Tibial artery (tissue), 4 donors: ENCODE results near the gene AMOTL2.

Source experiments
- DNase-seq, 2 donors: peaks; one replicate each; pipeline ENCODE4 v3.0.0-alpha.2; 2019
- H3K27ac ChIP-seq, 2 donors: fragments of 200-600 bp; sonication (generic) in 1 of 2; 1 replicate in 1 of 2; 2 replicates in 1 of 2; pipeline ENCODE4 v1.5.1; 2018 to 2019; ENCODE audit warnings: mild to moderate bottlenecking in 1 of 2
- H3K27me3 ChIP-seq, 2 donors: fragments of 200-600 bp; sonication (generic) in 1 of 2; one replicate each; pipeline versions ENCODE4 v1.5.1 to v1.6.0; 2016 to 2019
- H3K36me3 ChIP-seq, 3 donors: fragments of 200-600 bp; sonication (generic) in 2 of 3; one replicate each; pipeline ENCODE4 v1.5.1; 2016 to 2019; ENCODE audit warnings: mild to moderate bottlenecking in 2 of 3
- H3K4me1 ChIP-seq, 4 donors: fragments of 200-600 bp; sonication (generic) in 2 of 4; 1 replicate in 3 of 4; 2 replicates in 1 of 4; pipeline ENCODE4 v1.5.1; 2016 to 2019
- H3K4me3 ChIP-seq, 2 donors: fragments of 200-600 bp; sonication (generic) in 1 of 2; 1 replicate in 1 of 2; 2 replicates in 1 of 2; pipeline ENCODE4 v1.5.1; 2018 to 2019; ENCODE audit warnings: mild to moderate bottlenecking in 2 of 2
- H3K9me3 ChIP-seq, 3 donors: fragments of 200-600 bp; sonication (generic) in 1 of 3; one replicate each; pipeline ENCODE4 v1.5.1; 2016 to 2019
- intact Hi-C: fragments of 100-400 bp; cut with DNase I; formaldehyde crosslinking; loops from one replicate; pipeline ENCODE4 v1.15.0; 2023; ENCODE audit warnings: low total_unique reads
- TF ChIP-seq, protein P1 (sequence below), 2 experiments: fragments of 200-600 bp in 1 of 2; fragments of 450-650 bp in 1 of 2; IDR thresholded peaks; one replicate each; pipeline ENCODE4 v1.5.1; 2017 to 2019; ENCODE audit warnings: antibody characterized with exemption in 2 of 2, mild to moderate bottlenecking in 1 of 2, moderate library complexity in 1 of 2

AMOTL2 gene

DNA sequence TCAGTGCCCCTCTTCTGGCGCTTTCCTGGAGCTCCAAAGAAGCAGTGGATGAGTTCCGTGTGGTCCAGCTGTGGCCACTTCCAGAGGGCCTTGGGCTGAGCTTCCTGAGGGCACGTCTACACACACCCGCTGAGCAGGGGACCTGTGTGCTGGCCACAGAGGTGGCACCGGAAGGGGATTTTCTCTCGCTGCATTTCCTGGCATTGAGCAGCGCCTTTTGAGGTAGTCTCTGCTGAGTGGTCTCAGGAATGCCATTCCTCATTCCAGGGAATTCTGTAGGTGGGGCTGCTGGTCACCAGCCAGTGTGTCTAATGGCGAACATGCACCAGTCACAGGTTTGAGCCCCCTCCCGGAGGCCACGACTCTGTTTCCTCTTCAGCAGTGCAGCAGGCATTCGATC, 48.1 kb downstream of the AMOTL2 start:
- DNase-seq, result no peak
- peaks cover 5 to 68% (median 56%) of the 10 kb centered on the region in 4 donors for H3K4me1 ChIP-seq
- H3K4me3 ChIP-seq, result no peak overlapping the region
- H3K36me3 ChIP-seq, result no peaks in the 10 kb centered on the region
- no peaks in the 10 kb centered on the region for H3K27me3 ChIP-seq
- TF ChIP-seq, protein P1, sequence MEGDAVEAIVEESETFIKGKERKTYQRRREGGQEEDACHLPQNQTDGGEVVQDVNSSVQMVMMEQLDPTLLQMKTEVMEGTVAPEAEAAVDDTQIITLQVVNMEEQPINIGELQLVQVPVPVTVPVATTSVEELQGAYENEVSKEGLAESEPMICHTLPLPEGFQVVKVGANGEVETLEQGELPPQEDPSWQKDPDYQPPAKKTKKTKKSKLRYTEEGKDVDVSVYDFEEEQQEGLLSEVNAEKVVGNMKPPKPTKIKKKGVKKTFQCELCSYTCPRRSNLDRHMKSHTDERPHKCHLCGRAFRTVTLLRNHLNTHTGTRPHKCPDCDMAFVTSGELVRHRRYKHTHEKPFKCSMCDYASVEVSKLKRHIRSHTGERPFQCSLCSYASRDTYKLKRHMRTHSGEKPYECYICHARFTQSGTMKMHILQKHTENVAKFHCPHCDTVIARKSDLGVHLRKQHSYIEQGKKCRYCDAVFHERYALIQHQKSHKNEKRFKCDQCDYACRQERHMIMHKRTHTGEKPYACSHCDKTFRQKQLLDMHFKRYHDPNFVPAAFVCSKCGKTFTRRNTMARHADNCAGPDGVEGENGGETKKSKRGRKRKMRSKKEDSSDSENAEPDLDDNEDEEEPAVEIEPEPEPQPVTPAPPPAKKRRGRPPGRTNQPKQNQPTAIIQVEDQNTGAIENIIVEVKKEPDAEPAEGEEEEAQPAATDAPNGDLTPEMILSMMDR (IDR thresholded peaks at IDR 0.05), result no peak
- H3K27ac ChIP-seq, result peak overlapping the region; percentile 90 to 93
- H3K9me3 ChIP-seq, result no peaks in the 10 kb centered on the region
- intact Hi-C loops, result loop anchor here (5.0 kb wide), 1 partner anchor 36 kb away; no protein-coding TSS in a partner anchor

DNA sequence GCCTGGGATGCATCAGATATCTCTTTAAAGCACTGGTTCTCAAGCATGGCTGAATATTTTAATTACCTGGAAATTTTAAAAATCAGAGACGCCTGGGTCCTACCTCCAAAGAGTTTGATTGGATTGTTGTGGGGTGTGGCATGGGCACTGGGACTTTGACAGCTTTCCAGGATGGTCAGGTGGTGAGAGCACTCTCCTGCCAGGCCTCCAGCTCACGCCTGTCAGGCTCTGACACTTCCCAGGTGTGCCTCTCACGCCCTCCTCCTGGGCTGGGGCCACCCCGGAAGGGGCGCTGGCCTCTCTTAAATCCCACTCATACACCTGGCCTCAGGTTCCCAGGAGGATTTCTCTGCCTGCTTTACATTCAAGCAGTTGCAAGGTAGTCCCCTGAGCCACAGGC, 48.5 kb downstream of the AMOTL2 start:
- no peak for DNase-seq
- peak overlapping the region; percentile 90 to 93 for H3K27ac ChIP-seq
- no peaks in the 10 kb centered on the region for H3K9me3 ChIP-seq
- no peaks in the 10 kb centered on the region for H3K27me3 ChIP-seq
- no peak overlapping the region for H3K4me3 ChIP-seq
- H3K4me1 ChIP-seq, result peaks cover 4 to 63% (median 52%) of the 10 kb centered on the region in 4 donors
- no peaks in the 10 kb centered on the region for H3K36me3 ChIP-seq
- TF ChIP-seq, protein P1 (IDR thresholded peaks at IDR 0.05), result no peak
- intact Hi-C loops, result loop anchor here (5.0 kb wide), 1 partner anchor 37 kb away; no protein-coding TSS in a partner anchor

DNA sequence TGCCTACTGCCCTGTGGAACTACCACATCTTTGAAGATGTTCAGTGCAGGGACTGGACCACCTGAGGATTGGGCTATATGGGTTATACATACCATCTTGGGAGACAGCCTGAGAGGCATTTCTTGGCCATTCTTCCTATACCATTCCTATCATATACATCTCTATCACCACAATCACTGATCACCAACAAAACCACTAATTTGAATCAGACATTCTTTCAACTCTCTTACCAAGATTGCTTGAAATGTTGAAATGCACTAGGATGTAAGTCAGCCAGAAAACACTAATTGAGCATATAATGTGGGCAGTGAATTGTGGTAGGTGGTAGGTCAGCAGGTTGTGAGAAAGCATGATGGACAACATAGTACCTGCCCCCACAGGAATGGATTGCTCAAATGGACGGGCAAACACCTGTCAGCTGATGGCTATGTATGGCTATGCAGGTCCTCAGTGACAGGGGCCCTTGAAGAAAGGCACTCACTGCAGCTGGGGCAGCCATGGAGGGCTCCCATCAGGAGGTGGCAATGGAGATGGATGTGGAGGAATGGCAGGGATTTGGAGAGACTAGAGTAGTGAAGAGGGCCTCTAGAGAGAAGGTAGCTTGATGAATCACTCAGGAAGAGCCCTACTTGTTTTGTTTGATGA, 49.1 kb downstream of the AMOTL2 start:
- Histone ChIP-seq H3K4me1 (peaks cover 4 to 58% (median 47%) of the 10 kb centered on the region in 4 donors), H3K36me3 (no peaks in the 10 kb centered on the region), H3K27me3 (no peaks in the 10 kb centered on the region), H3K9me3 (no peaks in the 10 kb centered on the region), H3K4me3 (no peak overlapping the region), H3K27ac (peak overlapping the region; percentile 90 to 93)
- DNase-seq, result no peak
- intact Hi-C loops, result loop anchor here (5.0 kb wide), 1 partner anchor 37 kb away; no protein-coding TSS in a partner anchor
- TF ChIP-seq, protein P1 (IDR thresholded peaks at IDR 0.05), result no peak

DNA sequence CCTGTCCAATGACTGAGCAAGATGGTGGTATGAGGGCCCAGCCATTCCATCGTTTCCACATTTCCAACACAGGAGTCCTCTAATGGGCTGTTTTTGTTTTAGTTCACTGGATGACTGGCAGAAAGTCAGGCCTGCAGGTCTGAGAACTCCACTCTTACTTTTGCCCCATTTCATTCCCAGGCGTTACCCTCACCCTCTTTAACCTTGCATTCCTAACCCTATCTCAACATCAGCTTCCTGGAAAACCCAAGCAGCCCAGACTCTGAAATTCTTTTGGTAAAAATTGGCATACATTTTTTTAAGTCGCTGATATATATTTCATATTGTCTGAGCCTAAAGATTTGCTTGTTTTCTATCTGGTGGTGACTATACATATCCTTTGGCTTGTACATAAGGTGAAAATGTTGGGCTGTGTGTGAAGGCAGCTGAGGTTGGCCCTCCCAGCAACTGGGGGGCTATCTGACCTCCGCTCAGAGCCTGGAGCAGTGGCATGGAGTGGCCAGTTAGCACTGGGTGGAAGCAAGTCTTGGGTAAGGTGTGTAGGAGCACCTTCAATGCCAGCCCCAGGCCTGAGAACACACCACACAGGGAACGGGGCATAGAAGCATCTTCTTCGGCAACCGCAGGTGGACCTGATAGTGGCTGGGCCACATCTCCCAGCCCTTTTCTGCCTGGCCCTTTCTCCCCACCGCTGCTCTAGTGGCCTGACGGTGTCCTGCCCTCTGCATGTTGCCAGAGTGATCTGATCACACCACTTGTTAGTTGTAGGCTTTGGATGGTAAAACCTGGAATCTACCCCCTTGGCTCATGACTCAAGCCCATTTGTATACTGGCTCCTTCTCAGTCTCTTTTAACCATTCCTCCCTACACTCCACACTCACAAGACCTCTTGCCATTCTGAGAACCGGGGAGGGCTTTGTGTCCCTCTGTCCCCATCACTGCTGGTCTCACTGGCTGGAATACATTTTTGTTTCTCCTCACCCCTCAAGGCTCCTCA, 50.0 kb downstream of the AMOTL2 start:
- intact Hi-C loops, result no loop called here
- no peaks in the 10 kb centered on the region for H3K36me3 ChIP-seq
- DNase-seq, result no peak
- peaks cover 4 to 49% (median 45%) of the 10 kb centered on the region in 4 donors for H3K4me1 ChIP-seq
- no peaks in the 10 kb centered on the region for H3K9me3 ChIP-seq
- H3K27me3 ChIP-seq, result no peaks in the 10 kb centered on the region
- TF ChIP-seq, protein P1 (IDR thresholded peaks at IDR 0.05), result no peak
- H3K27ac ChIP-seq, result peak overlapping the region; percentile 90 to 93
- H3K4me3 ChIP-seq, result no peak overlapping the region

DNA sequence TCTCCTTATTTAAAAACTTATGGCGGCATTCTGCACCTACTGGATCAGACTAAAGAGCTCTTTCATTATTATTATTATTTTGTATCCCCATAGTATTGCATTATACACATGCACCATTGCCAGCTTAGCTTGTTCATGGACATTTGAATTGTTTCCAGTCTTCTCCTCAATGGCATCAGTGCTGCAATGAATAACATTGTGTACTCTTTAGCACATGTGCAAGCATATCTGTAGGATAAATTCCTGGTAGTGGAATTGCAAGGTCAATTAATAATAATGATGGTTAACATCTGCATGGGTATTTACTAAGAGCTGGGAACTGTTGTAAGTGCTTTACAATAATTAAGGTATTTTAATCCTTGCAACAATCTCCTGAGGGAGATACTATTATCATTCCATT, 52.0 kb downstream of the AMOTL2 start:
- intact Hi-C loops, result no loop called here
- H3K4me3 ChIP-seq, result no peak overlapping the region
- no peaks in the 10 kb centered on the region for H3K9me3 ChIP-seq
- DNase-seq, result no peak
- H3K4me1 ChIP-seq, result peaks cover 4 to 43% (median 36%) of the 10 kb centered on the region in 4 donors
- TF ChIP-seq, protein P1 (IDR thresholded peaks at IDR 0.05), result no peak
- no peaks in the 10 kb centered on the region for H3K36me3 ChIP-seq
- no peaks in the 10 kb centered on the region for H3K27me3 ChIP-seq
- no peak overlapping the region for H3K27ac ChIP-seq
